AG04450 (cell line): ENCODE results near the gene ZBTB40. TPM values are rescaled to one million over a fixed set of nuclear protein-coding genes. Genes with fewer than 3 reads are reported as not detected.

ENCODE experiments used
- CTCF ChIA-PET: fragments of 300-600, 350-600 bp; formaldehyde crosslinking; extraction: SDS; loops from one replicate; lab custom pipeline; 2022; ENCODE audit warnings: antibody characterized with exemption, inconsistent platforms; lab: Charles Lee
- POLR2A ChIA-PET: fragments of 350-600 bp; formaldehyde crosslinking; extraction: SDS; loops from one replicate; lab custom pipeline; 2021; ENCODE audit warnings: antibody characterized with exemption, inconsistent platforms; lab: Yijun Ruan, JAX
- DNase-seq: peaks from one replicate; pipeline ENCODE4 v3.0.0-alpha.2; 2011; ENCODE audit warnings: low read depth, low spot score
- H3K27ac ChIP-seq: one replicate; pipeline ENCODE4 v1.5.1; 2012; ENCODE audit warnings: low read depth, low read length, control low read depth
- H3K27me3 ChIP-seq: one replicate; pipeline ENCODE4 v1.6.0; 2012; ENCODE audit warnings: low read length; ENCODE audit not compliant: control insufficient read depth, insufficient read depth
- H3K4me3 ChIP-seq: 2 replicates; pipeline ENCODE4 v1.5.1; 2011; ENCODE audit warnings: mild to moderate bottlenecking, low read depth, low read length, control low read depth
- H3K9me3 ChIP-seq: 2 replicates; pipeline ENCODE4 v1.5.1; 2012; ENCODE audit warnings: low read length; ENCODE audit not compliant: control insufficient read depth, insufficient read depth
- CTCF ChIP-seq: IDR thresholded peaks from 2 replicates; pipeline ENCODE4 v1.5.1; 2011; ENCODE audit warnings: low read depth, low read length, control low read depth, inconsistent platforms
- polyA plus RNA-seq: library from polyadenylated mRNA; depleted of rRNA; stranded (reverse); fragments of >200 nt; gene quantifications from 2 replicates; pipeline ENCODE4 v1.2.3, GENCODE V29; 2011

Gene ZBTB40
- polyA plus RNA-seq, 1 experiment, result 5.9 TPM

- TF ChIP-seq CTCF, result no peak
- ChIA-PET POLR2A (interaction anchor here (0.5 kb wide), 1 partner anchor 1743 kb away, joined by 3 read pairs; no protein-coding TSS in a partner anchor), CTCF (no interaction called here)
- DNase-seq, result no peak
- Histone ChIP-seq H3K9me3 (no peaks in the 10 kb centered on the region; the same call in 1 of the 2 replicates), H3K27ac (no peak overlapping the region), H3K4me3 (no peak overlapping the region), H3K27me3 (peaks cover 77% of the 10 kb centered on the region)
These were observed 96.3 kb downstream of the ZBTB40 start for GRCh38 chr1:22547818-22548462.

GRCh38 chr1:22550021-22550420, 98.4 kb downstream of the ZBTB40 start:
- POLR2A ChIA-PET, result no interaction called here
- Histone ChIP-seq H3K4me3 (no peak overlapping the region), H3K27ac (no peak overlapping the region), H3K9me3 (no peaks in the 10 kb centered on the region; the same call in 1 of the 2 replicates), H3K27me3 (peaks cover 82% of the 10 kb centered on the region)
- TF ChIP-seq CTCF, result no peak
- DNase-seq, result no peak
- CTCF ChIA-PET, result no interaction called here

- Histone ChIP-seq H3K27ac (no peak overlapping the region), H3K9me3 (no peaks in the 10 kb centered on the region; the same call in 1 of the 2 replicates), H3K4me3 (no peak overlapping the region), H3K27me3 (peaks cover 82% of the 10 kb centered on the region)
- ChIA-PET POLR2A (no interaction called here), CTCF (no interaction called here)
- DNase-seq, result no peak
- no peak for TF ChIP-seq CTCF
These were observed 99.9 kb downstream of the ZBTB40 start for GRCh38 chr1:22551591-22551990.

- Histone ChIP-seq H3K4me3 (no peak overlapping the region), H3K9me3 (no peaks in the 10 kb centered on the region; the same call in 1 of the 2 replicates), H3K27me3 (peaks cover 82% of the 10 kb centered on the region), H3K27ac (no peak overlapping the region)
- DNase-seq, result no peak
- ChIA-PET CTCF (no interaction called here), POLR2A (no interaction called here)
- TF ChIP-seq CTCF, result no peak
These were observed 100.4 kb downstream of the ZBTB40 start for GRCh38 chr1:22552021-22552420.

GRCh38 chr1:22553104-22553880, 101.6 kb downstream of the ZBTB40 start:
- no peaks in the 10 kb centered on the region; the same call in 1 of the 2 replicates for H3K9me3 ChIP-seq
- POLR2A ChIA-PET, result no interaction called here
- H3K4me3 ChIP-seq, result no peak overlapping the region
- H3K27me3 ChIP-seq, result peaks cover 83% of the 10 kb centered on the region
- no peak overlapping the region for H3K27ac ChIP-seq
- no peak for DNase-seq
- CTCF ChIA-PET, result no interaction called here
- no peak for TF ChIP-seq CTCF
